NCI-H1436 (cell line): Measurements from ENCODE around the gene MBIP.

ENCODE experiments used
- DNase-seq: peaks from one replicate; lab custom pipeline; 2025; lab: John Stamatoyannopoulos, UW

The MBIP gene

DNA sequence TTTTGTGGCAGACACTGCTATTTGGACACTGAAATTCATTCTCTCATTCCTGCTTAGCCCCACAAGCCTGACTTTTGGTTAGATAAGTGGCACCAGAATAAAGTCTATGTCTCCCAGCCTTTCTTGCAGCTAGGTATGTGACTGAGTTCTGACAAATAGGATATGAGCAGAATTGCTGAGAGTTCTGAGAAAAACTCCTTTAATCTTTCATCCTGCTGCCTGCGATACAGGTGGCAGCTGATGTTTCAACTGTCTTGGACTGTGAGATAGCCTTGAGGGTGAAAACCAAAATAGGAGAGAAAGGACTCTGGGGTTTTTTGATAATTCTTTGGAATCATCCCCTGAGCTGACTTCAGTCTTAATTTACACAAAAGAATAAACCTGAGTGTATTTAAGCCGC is 55.8 kb downstream of the MBIP start:
- DNase-seq, result no peak

- DNase-seq, result no peak
Observed at GRCh38 chr14:36264107-36264506, 56.3 kb downstream of the MBIP start.

DNA sequence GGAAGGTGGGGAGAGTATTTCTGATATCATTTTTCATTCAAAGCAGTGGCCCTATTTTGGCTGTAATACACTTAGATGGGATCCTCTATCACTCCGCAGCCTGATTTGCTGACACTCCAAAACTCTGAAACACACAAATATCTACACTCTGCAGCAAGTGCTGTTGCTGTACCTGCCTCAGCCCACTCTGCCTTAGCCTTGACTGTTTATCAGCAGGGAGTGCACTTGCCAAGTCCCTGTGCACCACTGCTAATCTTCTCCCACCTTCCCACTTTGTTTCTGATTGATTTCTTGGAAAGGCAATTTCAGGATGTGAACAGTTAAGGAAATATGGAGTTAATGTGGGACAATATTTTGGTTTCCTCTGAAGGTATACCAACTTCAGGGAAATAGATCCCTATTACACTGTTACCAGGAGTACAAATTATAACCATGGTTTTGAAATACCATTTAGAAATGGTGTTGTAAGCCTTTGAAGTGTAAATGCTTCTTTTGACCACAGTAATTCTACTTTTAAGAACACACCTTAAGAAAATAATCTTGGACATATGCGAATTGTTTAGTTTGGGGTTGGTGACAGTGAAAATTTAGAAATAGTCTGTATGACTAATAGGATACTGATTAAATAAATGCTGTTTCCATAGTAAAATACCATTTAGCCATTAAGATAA is 59.3 kb downstream of the MBIP start:
- DNase-seq, result no peak

DNA sequence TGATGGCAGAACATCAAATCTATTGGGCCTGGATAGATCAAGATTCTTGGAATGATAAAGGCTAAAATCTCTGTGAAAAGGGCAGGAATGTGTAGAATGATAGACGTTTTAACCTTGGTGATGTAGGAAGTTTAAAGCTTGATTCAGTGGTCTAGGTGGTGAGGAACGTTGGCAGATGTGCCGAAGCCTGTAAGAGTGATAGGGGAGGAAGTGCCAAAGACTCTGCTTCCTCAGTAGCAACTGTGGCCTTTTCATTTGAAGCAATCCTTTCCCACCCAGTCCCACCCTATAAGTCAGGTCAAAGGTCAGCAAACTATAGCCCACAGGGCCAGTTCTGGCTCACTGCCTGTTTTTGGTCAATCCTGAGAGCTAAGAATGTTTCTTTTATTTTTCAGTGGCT is 62.2 kb downstream of the MBIP start:
- DNase-seq, result no peak

- no peak for DNase-seq
Observed at GRCh38 chr14:36256126-36256801, 64.2 kb downstream of the MBIP start.

- no peak for DNase-seq
Observed at GRCh38 chr14:36254020-36254624, 66.3 kb downstream of the MBIP start.
